GM18499 (cell line): ENCODE results near the gene MKS1.

Source experiments
- ATAC-seq: cut with Tn5 transposase; IDR thresholded peaks from one replicate; pipeline ENCODE4 v1.9.1; 2021; ENCODE audit warnings: moderate number of reproducible peaks; ENCODE audit not compliant: insufficient read depth, unreplicated experiment

The MKS1 gene

GRCh38 chr17:58219007-58219788, at the start of gene MKS1:
TSS of gene MKS1 (minus strand) at chr17:58219255. CDS start at chr17:58219230, 25 bp downstream.
- ATAC-seq, result peak; percentile 76

GRCh38 chr17:58268326-58268725, 49.3 kb upstream of the MKS1 start:
- ATAC-seq, result no peak

- no peak for ATAC-seq
Measured at GRCh38 chr17:58267347-58268324, 48.6 kb upstream of the MKS1 start.

GRCh38 chr17:58265902-58266875, 47.1 kb upstream of the MKS1 start:
- no peak for ATAC-seq

GRCh38 chr17:58265271-58265670, 46.2 kb upstream of the MKS1 start:
- ATAC-seq, result no peak

- ATAC-seq, result no peak
Measured at GRCh38 chr17:58264407-58265103, 45.5 kb upstream of the MKS1 start.

GRCh38 chr17:58263773-58264172, 44.7 kb upstream of the MKS1 start:
- ATAC-seq, result no peak

GRCh38 chr17:58262149-58262548, 43.1 kb upstream of the MKS1 start:
- ATAC-seq, result no peak

GRCh38 chr17:58254803-58255202, 35.7 kb upstream of the MKS1 start:
- no peak for ATAC-seq

- no peak for ATAC-seq
Measured at GRCh38 chr17:58253082-58253481, 34.0 kb upstream of the MKS1 start.

- ATAC-seq, result no peak
Measured at GRCh38 chr17:58252141-58252540, 33.1 kb upstream of the MKS1 start.

GRCh38 chr17:58250344-58251011, 31.4 kb upstream of the MKS1 start:
- no peak for ATAC-seq

- ATAC-seq, result no peak
Measured at GRCh38 chr17:58249270-58250133, 30.4 kb upstream of the MKS1 start.

GRCh38 chr17:58248955-58249269, 29.9 kb upstream of the MKS1 start:
- no peak for ATAC-seq

- no peak for ATAC-seq
Measured at GRCh38 chr17:58247511-58248363, 28.7 kb upstream of the MKS1 start.

- ATAC-seq, result no peak
Measured at GRCh38 chr17:58246781-58247180, 27.7 kb upstream of the MKS1 start.

- no peak for ATAC-seq
Measured at GRCh38 chr17:58246104-58246740, 27.2 kb upstream of the MKS1 start.
